Measurements from ENCODE around the gene ZBTB44.
"Not testable (repeated sequence)": the region's sequence is repeated elsewhere in the genome, so short reads cannot be mapped to it uniquely, and the experiment has no call there.

ZBTB44 gene

DNA sequence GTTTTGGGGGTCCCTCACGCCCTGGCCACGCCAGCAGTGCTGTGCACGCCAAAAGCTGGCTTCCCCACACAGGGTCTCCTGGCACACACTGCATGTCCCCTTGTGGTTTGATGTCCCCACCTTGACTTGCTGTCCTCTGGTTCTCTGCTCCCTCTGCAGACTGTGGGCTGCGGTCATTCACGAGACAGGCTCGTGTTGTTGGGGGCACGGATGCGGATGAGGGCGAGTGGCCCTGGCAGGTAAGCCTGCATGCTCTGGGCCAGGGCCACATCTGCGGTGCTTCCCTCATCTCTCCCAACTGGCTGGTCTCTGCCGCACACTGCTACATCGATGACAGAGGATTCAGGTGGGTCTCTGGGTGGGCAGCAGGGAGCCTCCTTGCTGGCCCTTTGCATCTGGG, 114.9 kb downstream of the ZBTB44 start:
- no peak for FAIRE-seq
- no peak for DNase-seq (ENCODE audit: insufficient read length)
- no peak for TF ChIP-seq POLR2A (IDR thresholded peaks at IDR 0.05; ENCODE audit: low read depth, low read length)
- TF ChIP-seq POLR2AphosphoS5 (IDR thresholded peaks at IDR 0.05; ENCODE audit: low read depth, low read length): no peak
- TF ChIP-seq TAF1 (IDR thresholded peaks at IDR 0.05; ENCODE audit: borderline replicate concordance, low read depth, low read length): no peak

- FAIRE-seq: no peak
- TF ChIP-seq POLR2AphosphoS5 (IDR thresholded peaks at IDR 0.05; ENCODE audit: low read depth, low read length) (no peak), POLR2A (IDR thresholded peaks at IDR 0.05; ENCODE audit: low read depth, low read length) (no peak), TAF1 (IDR thresholded peaks at IDR 0.05; ENCODE audit: borderline replicate concordance, low read depth, low read length) (no peak)
- no peak for DNase-seq (ENCODE audit: insufficient read length)
Measured at GRCh38 chr11:130198964-130199363, 115.8 kb downstream of the ZBTB44 start.

GRCh38 chr11:130198292-130198691, 116.4 kb downstream of the ZBTB44 start:
- FAIRE-seq (no peak), DNase-seq (ENCODE audit: insufficient read length) (no peak)
- TF ChIP-seq TAF1 (IDR thresholded peaks at IDR 0.05; ENCODE audit: borderline replicate concordance, low read depth, low read length) (no peak), POLR2A (IDR thresholded peaks at IDR 0.05; ENCODE audit: low read depth, low read length) (no peak), POLR2AphosphoS5 (IDR thresholded peaks at IDR 0.05; ENCODE audit: low read depth, low read length) (no peak)

GRCh38 chr11:130197386-130198035, 117.2 kb downstream of the ZBTB44 start:
- TF ChIP-seq TAF1 (IDR thresholded peaks at IDR 0.05; ENCODE audit: borderline replicate concordance, low read depth, low read length) (no peak), POLR2A (IDR thresholded peaks at IDR 0.05; ENCODE audit: low read depth, low read length) (no peak), POLR2AphosphoS5 (IDR thresholded peaks at IDR 0.05; ENCODE audit: low read depth, low read length) (no peak)
- FAIRE-seq: no peak
- no peak for DNase-seq (ENCODE audit: insufficient read length)

DNA sequence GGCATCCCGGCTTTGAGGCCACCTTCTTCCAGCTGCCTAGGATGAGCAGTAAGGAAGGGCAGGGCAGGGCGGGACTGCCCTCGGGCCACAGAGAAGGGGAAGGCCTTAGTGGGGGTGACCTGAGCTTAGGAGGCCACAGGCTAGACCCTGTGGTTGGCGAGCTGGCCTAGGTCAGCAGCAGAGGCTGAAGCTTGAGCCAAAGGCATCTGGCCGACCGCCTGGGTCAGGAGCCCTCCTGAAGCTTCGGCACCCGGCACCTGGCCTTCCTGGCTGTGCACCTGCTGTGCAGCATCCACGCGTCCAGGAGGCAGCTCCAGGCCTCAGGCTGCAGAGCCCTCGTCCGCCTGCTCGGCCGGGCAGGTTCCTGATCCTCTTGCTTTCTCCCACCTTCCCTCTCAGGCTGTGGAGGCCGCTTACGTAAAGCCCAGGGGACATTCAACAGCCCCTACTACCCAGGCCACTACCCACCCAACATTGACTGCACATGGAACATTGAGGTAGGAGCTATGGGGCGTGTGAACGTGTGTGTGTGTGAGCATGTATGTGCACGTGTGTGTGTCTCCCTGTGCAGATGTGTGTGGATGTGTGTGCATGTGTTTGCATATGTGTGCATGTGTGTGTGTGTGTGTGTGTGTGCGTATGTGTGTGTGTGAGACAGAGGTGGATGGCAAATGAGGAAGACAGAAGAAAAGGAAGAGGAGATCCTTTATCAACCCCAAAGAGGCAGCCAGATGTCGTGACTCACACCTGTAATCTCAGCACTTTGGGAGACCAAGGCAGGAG, 120.3 kb downstream of the ZBTB44 start:
- DNase-seq (ENCODE audit: insufficient read length) (no peak), FAIRE-seq (no peak)
- TF ChIP-seq TAF1 (IDR thresholded peaks at IDR 0.05; ENCODE audit: borderline replicate concordance, low read depth, low read length) (no peak), POLR2A (IDR thresholded peaks at IDR 0.05; ENCODE audit: low read depth, low read length) (no peak), POLR2AphosphoS5 (IDR thresholded peaks at IDR 0.05; ENCODE audit: low read depth, low read length) (no peak)

DNA sequence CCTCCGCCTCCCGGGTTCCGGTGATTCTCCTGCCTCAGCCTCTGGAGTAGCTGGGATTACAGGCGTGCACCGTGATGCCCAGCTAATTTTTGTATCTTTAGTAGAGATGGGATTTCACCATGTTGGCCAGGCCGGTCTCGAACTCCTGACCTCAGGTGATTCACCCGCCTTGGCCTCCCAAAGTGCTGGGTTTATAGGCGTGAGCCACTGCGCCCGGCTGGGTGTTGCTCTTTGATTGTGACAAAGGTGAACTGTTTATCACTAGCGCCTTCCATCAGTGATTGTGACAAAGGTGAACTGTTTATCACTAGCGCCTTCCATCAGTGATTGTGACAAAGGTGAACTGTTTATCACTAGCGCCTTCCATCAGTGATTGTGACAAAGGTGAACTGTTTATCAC, 121.2 kb downstream of the ZBTB44 start:
- not testable (repeated sequence) for FAIRE-seq; DNase-seq (ENCODE audit: insufficient read length)

DNA sequence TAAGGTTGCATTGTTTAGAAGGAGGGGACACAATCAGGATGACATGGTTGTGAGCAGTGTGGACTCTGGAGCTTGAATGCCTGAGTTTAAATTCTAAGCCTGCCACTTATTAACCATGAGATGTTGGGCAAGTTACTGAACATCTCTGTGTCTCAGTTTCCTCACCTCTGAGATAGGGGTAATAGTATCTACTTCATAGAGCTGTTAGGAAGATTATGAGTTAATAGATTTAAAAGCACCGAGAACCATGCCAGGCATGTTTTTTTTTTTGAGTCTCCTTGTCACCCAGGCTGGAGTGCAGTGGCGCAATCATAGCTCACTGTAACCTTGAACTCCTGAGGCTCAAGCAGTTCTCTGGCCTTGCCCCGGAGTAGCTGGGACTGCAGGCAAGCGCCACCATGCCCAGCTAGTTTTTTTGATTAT, 121.9 kb downstream of the ZBTB44 start:
- TF ChIP-seq POLR2AphosphoS5 (IDR thresholded peaks at IDR 0.05; ENCODE audit: low read depth, low read length) (no peak), TAF1 (IDR thresholded peaks at IDR 0.05; ENCODE audit: borderline replicate concordance, low read depth, low read length) (no peak), POLR2A (IDR thresholded peaks at IDR 0.05; ENCODE audit: low read depth, low read length) (no peak)
- DNase-seq (ENCODE audit: insufficient read length) (no peak), FAIRE-seq (no peak)

- no peak for TF ChIP-seq POLR2A (IDR thresholded peaks at IDR 0.05; ENCODE audit: low read depth, low read length)
- no peak for TF ChIP-seq POLR2AphosphoS5 (IDR thresholded peaks at IDR 0.05; ENCODE audit: low read depth, low read length)
- no peak for TF ChIP-seq TAF1 (IDR thresholded peaks at IDR 0.05; ENCODE audit: borderline replicate concordance, low read depth, low read length)
- no peak for DNase-seq (ENCODE audit: insufficient read length)
Measured at GRCh38 chr11:130191896-130192295, 122.8 kb downstream of the ZBTB44 start.

GRCh38 chr11:130190371-130190881, 124.3 kb downstream of the ZBTB44 start:
- DNase-seq (ENCODE audit: insufficient read length) (no peak), FAIRE-seq (no peak)

More at GRCh38 chr11:130191896-130192295, 122.8 kb downstream of the ZBTB44 start:
- no peak for FAIRE-seq

DNA sequence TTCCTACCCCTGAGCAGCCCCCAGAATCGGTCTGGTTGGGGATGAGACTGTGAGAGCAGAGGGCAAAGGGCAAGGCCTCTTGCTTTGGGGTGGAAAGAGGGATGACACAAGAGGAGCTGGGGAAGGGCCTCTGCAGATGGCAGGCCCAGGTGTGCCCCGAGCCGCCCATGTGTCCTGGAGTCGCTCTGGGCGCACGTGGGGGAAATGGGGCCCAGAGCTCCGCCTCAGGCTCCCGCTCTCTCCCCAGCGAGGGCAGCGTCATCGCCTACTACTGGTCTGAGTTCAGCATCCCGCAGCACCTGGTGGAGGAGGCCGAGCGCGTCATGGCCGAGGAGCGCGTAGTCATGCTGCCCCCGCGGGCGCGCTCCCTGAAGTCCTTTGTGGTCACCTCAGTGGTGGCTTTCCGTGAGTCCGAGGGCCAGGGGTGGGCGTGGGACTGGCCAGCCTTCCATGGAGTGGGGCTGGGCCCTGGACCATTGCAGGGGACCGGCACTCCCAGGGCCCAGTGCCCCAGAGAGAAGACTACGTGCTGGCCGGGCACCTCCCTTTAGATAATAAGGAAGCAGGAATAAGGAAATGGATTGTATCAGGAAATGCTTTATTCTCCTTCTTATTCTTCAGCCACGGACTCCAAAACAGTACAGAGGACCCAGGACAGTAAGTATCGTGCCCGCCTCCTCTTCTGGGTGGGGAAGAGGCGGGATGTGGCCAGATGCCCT, 125.1 kb downstream of the ZBTB44 start:
- TF ChIP-seq POLR2A (IDR thresholded peaks at IDR 0.05; ENCODE audit: low read depth, low read length): no peak
- no peak for TF ChIP-seq TAF1 (IDR thresholded peaks at IDR 0.05; ENCODE audit: borderline replicate concordance, low read depth, low read length)
- TF ChIP-seq POLR2AphosphoS5 (IDR thresholded peaks at IDR 0.05; ENCODE audit: low read depth, low read length): no peak
- FAIRE-seq (no peak), DNase-seq (ENCODE audit: insufficient read length) (no peak)

More at GRCh38 chr11:130190371-130190881, 124.3 kb downstream of the ZBTB44 start:
- TF ChIP-seq TAF1 (IDR thresholded peaks at IDR 0.05; ENCODE audit: borderline replicate concordance, low read depth, low read length) (no peak), POLR2A (IDR thresholded peaks at IDR 0.05; ENCODE audit: low read depth, low read length) (no peak), POLR2AphosphoS5 (IDR thresholded peaks at IDR 0.05; ENCODE audit: low read depth, low read length) (no peak)

DNA sequence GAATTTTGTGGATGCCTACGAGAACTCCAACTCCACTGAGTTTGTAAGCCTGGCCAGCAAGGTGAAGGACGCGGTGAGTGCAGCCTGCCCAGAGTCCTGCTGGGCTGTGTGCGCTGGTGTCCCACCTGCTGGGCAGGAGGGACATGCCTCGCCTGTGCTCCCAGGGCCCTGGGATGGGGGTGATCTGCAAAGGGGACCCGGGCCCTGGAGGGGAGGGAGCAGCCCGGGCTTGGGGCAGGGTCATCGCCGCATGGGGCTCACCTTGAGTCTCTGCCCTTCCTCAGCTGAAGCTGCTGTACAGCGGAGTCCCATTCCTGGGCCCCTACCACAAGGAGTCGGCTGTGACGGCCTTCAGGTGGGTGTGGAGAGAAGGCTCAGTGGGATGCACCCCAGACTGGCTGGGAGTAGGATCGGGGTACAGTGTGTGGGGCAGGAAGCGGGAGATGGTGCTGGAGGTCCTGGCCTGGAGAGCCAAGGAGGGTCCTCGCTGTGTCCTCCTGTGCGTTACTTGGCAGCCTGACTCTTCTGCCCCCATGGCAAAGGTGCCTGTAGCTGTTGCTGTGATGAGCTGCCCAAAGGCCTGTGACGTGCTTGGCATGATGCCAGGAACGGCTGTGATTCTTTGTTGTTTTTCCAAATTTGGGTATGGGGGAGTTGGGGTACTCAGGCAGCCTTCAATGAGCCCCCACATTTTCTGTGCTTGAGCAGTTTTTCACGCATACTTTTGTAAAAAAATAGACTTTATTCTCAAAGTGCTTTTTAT, 126.0 kb downstream of the ZBTB44 start:
- DNase-seq (ENCODE audit: insufficient read length) (no peak), FAIRE-seq (no peak)
- no peak for TF ChIP-seq POLR2AphosphoS5 (IDR thresholded peaks at IDR 0.05; ENCODE audit: low read depth, low read length)
- no peak for TF ChIP-seq POLR2A (IDR thresholded peaks at IDR 0.05; ENCODE audit: low read depth, low read length)
- no peak for TF ChIP-seq TAF1 (IDR thresholded peaks at IDR 0.05; ENCODE audit: borderline replicate concordance, low read depth, low read length)

All from GM12892 (cell line).